Liver (tissue), 9 donors: ENCODE results near the gene FKBP1A. TPM values are rescaled to one million over a fixed set of nuclear protein-coding genes. Genes with fewer than 3 reads are reported as not detected.
A peak's percentile ranks its signal among the peaks of the same experiment; 100 is the strongest.

Experiments used
- DNase-seq: peaks from one replicate; pipeline ENCODE4 v3.0.0-alpha.2; 2017; ENCODE audit warnings: low spot score
- H3K27ac ChIP-seq, 2 donors: one replicate each; pipeline ENCODE4 v1.7.0; 2013; ENCODE audit warnings: inconsistent platforms in 2 of 2, low read length in 2 of 2, control low read depth in 1 of 2, low read depth in 1 of 2, mild to moderate bottlenecking in 1 of 2
- H3K27me3 ChIP-seq, 4 donors: one replicate each; pipeline versions ENCODE4 v1.6.1 to v1.7.0; 2013; ENCODE audit warnings: low read length in 3 of 4, inconsistent platforms in 1 of 4, mild to moderate bottlenecking in 1 of 4, moderate library complexity in 1 of 4; ENCODE audit not compliant: control insufficient read depth in 4 of 4, insufficient read depth in 4 of 4
- H3K36me3 ChIP-seq, 4 donors: one replicate each; pipeline versions ENCODE4 v1.6.1 to v1.7.0; 2013; ENCODE audit warnings: low read length in 3 of 4, mild to moderate bottlenecking in 3 of 4, low read depth in 1 of 4, moderate library complexity in 1 of 4; ENCODE audit not compliant: control insufficient read depth in 4 of 4, insufficient read depth in 3 of 4
- H3K4me1 ChIP-seq, 4 donors: one replicate each; pipeline versions ENCODE4 v1.6.1 to v1.7.0; 2013; ENCODE audit warnings: low read length in 3 of 4, mild to moderate bottlenecking in 3 of 4, moderate library complexity in 1 of 4; ENCODE audit not compliant: control insufficient read depth in 4 of 4, insufficient read depth in 4 of 4
- H3K4me3 ChIP-seq, 3 donors: one replicate each; pipeline versions ENCODE4 v1.6.1 to v1.7.0; 2013; ENCODE audit warnings: low read length in 3 of 3, control low read depth in 1 of 3, low read depth in 1 of 3, mild to moderate bottlenecking in 1 of 3
- H3K9ac ChIP-seq, 2 donors: one replicate each; pipeline ENCODE4 v1.7.0; 2013; ENCODE audit warnings: low read length in 2 of 2, mild to moderate bottlenecking in 2 of 2, moderate library complexity in 2 of 2, control low read depth in 1 of 2, low read depth in 1 of 2
- H3K9me3 ChIP-seq, 4 donors: one replicate each; pipeline versions ENCODE4 v1.6.1 to v1.7.0; 2013; ENCODE audit warnings: low read length in 3 of 4; ENCODE audit not compliant: control insufficient read depth in 4 of 4
- EGR1 ChIP-seq, 2 donors: IDR thresholded peaks; 2 replicates each; pipeline ENCODE4 v1.6.1; 2016 to 2018; ENCODE audit warnings: antibody characterized with exemption in 2 of 2, low read depth in 2 of 2
- FOXA1 ChIP-seq: IDR thresholded peaks from 2 replicates; pipeline ENCODE4 v1.6.1; 2016; ENCODE audit warnings: antibody characterized with exemption
- FOXA2 ChIP-seq: IDR thresholded peaks from 2 replicates; pipeline ENCODE4 v1.6.1; 2016; ENCODE audit warnings: antibody characterized with exemption
- GABPA ChIP-seq, 2 donors: IDR thresholded peaks in 1 of 2; conservative IDR thresholded peaks in 1 of 2; 2 replicates each; pipeline ENCODE4 v1.6.1; 2016; ENCODE audit warnings: antibody characterized with exemption in 2 of 2, mild to moderate bottlenecking in 1 of 2, moderate library complexity in 1 of 2
- HNF4A ChIP-seq, 2 donors: conservative IDR thresholded peaks; 2 replicates each; pipeline ENCODE4 v1.6.1; 2016; ENCODE audit warnings: antibody characterized with exemption in 2 of 2, mild to moderate bottlenecking in 2 of 2
- HNF4G ChIP-seq: IDR thresholded peaks from 2 replicates; pipeline ENCODE4 v1.6.1; 2016; ENCODE audit warnings: antibody characterized with exemption
- JUND ChIP-seq, 2 donors: IDR thresholded peaks; 2 replicates each; pipeline ENCODE4 v1.6.1; 2016; ENCODE audit warnings: antibody characterized with exemption in 2 of 2
- MAX ChIP-seq: IDR thresholded peaks from 2 replicates; pipeline ENCODE4 v1.6.1; 2016; ENCODE audit warnings: antibody characterized with exemption
- NR2F2 ChIP-seq: IDR thresholded peaks from 2 replicates; pipeline ENCODE4 v1.6.1; 2016; ENCODE audit warnings: antibody characterized with exemption
- RAD21 ChIP-seq, 2 donors: IDR thresholded peaks; 2 replicates each; pipeline ENCODE4 v1.6.1; 2016; ENCODE audit warnings: antibody characterized with exemption in 2 of 2, mild to moderate bottlenecking in 2 of 2
- REST ChIP-seq: IDR thresholded peaks from 2 replicates; pipeline ENCODE4 v1.6.1; 2016; ENCODE audit warnings: antibody characterized with exemption, mild to moderate bottlenecking
- RXRA ChIP-seq, 2 donors: IDR thresholded peaks; 2 replicates each; pipeline ENCODE4 v1.6.1; 2017 to 2018; ENCODE audit warnings: antibody characterized with exemption in 2 of 2, mild to moderate bottlenecking in 1 of 2
- SP1 ChIP-seq: IDR thresholded peaks from 2 replicates; pipeline ENCODE4 v1.6.1; 2018; ENCODE audit warnings: antibody characterized with exemption, mild to moderate bottlenecking
- TAF1 ChIP-seq: conservative IDR thresholded peaks from 2 replicates; pipeline ENCODE4 v1.6.1; 2016; ENCODE audit warnings: antibody characterized with exemption, mild to moderate bottlenecking
- YY1 ChIP-seq: IDR thresholded peaks from 2 replicates; pipeline ENCODE4 v1.6.1; 2016; ENCODE audit warnings: antibody characterized with exemption, mild to moderate bottlenecking
- WGBS: extraction: QIAGEN DNeasy Blood & Tissue Kit; methylation state at CpG from one replicate; pipeline ENCODE4 v1.1.7; 2013; 5-methylcytosine and 5-hydroxymethylcytosine counted together
- polyA plus RNA-seq, 2 donors: library from polyadenylated mRNA; stranded (reverse) in 1 of 2; unstranded in 1 of 2; fragments of 200-250 nt in 1 of 2; fragments of >200 nt in 1 of 2; fragmentation: Nextera tagmentation in 1 of 2; extraction: Ambion mirVana in 1 of 2; gene quantifications; one replicate each; pipeline versions ENCODE4 v1.2.1 to v1.2.3, GENCODE V29; 2013 to 2015
- total RNA-seq, 2 donors: library from RNA; depleted of rRNA; stranded (reverse); fragments of >200 nt; gene quantifications; one replicate each; pipeline ENCODE4 v1.2.3, GENCODE V29; 2014
- TF ChIP-seq, protein P1 (sequence below): IDR thresholded peaks from 2 replicates; pipeline ENCODE4 v1.6.1; 2016; ENCODE audit warnings: antibody characterized with exemption
- TF ChIP-seq, protein P2 (sequence below): IDR thresholded peaks from 2 replicates; pipeline ENCODE4 v1.6.1; 2016; ENCODE audit warnings: antibody characterized with exemption
- TF ChIP-seq, protein P3 (sequence below): fragments of 150-350 bp; IDR thresholded peaks from 2 replicates; pipeline ENCODE4 v1.5.1; 2017; ENCODE audit warnings: improper control_type of control experiment, low read depth, low read length; ENCODE audit not compliant: missing input control
- donor health status: healthy.
- donor health status: healthy.
- donor health status: healthy.
- donor health status: healthy.
- donor health status: healthy.

Gene FKBP1A
- total and polyA plus RNA-seq, 4 donors, result 49.3 to 114 (median 76.9) TPM

- Histone ChIP-seq H3K36me3 (no peaks in the 10 kb centered on the region), H3K4me3 (no peak overlapping the region), H3K9me3 (no peaks in the 10 kb centered on the region), H3K27ac (peak overlapping the region; percentile 100), H3K9ac (peak overlapping the region; percentile 15 to 49), H3K27me3 (no peaks in the 10 kb centered on the region), H3K4me1 (peaks cover 15 to 49% (median 35%) of the 10 kb centered on the region in 4 donors)
- DNase-seq, result peak; percentile 57
- 73% methylated on average over 7 of the region's 7 CpGs for WGBS
- TF ChIP-seq GABPA (IDR thresholded peaks at IDR 0.05 in 1 of 2, conservative IDR thresholded peaks at IDR 0.05 in 1 of 2) (no peak), SP1 (peak; percentile 91), HNF4A (conservative IDR thresholded peaks at IDR 0.05) (peak; percentile 94 to 96), TAF1 (no peak), YY1 (peak; percentile 62), EGR1 (IDR thresholded peaks at IDR 0.05; ENCODE audit: low read depth in 2 of 2) (no peak), MAX (peak; percentile 31), HNF4G (peak; percentile 95), JUND (IDR thresholded peaks at IDR 0.05) (peak in 1 of 2 donors; percentile 18), RXRA (IDR thresholded peaks at IDR 0.05) (peak; percentile 84 to 90), REST (peak; percentile 11), FOXA2 (no peak), RAD21 (IDR thresholded peaks at IDR 0.05) (peak in 1 of 2 donors; percentile 47), FOXA1 (no peak), NR2F2 (no peak)
- TF ChIP-seq, protein P1, sequence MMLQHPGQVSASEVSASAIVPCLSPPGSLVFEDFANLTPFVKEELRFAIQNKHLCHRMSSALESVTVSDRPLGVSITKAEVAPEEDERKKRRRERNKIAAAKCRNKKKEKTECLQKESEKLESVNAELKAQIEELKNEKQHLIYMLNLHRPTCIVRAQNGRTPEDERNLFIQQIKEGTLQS, result no peak
- TF ChIP-seq, protein P2, sequence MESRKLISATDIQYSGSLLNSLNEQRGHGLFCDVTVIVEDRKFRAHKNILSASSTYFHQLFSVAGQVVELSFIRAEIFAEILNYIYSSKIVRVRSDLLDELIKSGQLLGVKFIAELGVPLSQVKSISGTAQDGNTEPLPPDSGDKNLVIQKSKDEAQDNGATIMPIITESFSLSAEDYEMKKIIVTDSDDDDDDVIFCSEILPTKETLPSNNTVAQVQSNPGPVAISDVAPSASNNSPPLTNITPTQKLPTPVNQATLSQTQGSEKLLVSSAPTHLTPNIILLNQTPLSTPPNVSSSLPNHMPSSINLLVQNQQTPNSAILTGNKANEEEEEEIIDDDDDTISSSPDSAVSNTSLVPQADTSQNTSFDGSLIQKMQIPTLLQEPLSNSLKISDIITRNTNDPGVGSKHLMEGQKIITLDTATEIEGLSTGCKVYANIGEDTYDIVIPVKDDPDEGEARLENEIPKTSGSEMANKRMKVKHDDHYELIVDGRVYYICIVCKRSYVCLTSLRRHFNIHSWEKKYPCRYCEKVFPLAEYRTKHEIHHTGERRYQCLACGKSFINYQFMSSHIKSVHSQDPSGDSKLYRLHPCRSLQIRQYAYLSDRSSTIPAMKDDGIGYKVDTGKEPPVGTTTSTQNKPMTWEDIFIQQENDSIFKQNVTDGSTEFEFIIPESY, result no peak
- TF ChIP-seq, protein P3, sequence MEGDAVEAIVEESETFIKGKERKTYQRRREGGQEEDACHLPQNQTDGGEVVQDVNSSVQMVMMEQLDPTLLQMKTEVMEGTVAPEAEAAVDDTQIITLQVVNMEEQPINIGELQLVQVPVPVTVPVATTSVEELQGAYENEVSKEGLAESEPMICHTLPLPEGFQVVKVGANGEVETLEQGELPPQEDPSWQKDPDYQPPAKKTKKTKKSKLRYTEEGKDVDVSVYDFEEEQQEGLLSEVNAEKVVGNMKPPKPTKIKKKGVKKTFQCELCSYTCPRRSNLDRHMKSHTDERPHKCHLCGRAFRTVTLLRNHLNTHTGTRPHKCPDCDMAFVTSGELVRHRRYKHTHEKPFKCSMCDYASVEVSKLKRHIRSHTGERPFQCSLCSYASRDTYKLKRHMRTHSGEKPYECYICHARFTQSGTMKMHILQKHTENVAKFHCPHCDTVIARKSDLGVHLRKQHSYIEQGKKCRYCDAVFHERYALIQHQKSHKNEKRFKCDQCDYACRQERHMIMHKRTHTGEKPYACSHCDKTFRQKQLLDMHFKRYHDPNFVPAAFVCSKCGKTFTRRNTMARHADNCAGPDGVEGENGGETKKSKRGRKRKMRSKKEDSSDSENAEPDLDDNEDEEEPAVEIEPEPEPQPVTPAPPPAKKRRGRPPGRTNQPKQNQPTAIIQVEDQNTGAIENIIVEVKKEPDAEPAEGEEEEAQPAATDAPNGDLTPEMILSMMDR, result no peak
Measured at GRCh38 chr20:1327827-1328679, 64.8 kb downstream of the FKBP1A start.
